VCaP (cell line): Measurements from ENCODE around the gene STK25.

Source experiments
- H3K27ac ChIP-seq: fragments of 450-650 bp; 2 replicates; pipeline ENCODE4 v1.5.1; 2017
- CTCF ChIP-seq: fragments of 450-650 bp; conservative IDR thresholded peaks from 2 replicates; pipeline ENCODE4 v1.5.1; 2017; ENCODE audit warnings: mild to moderate bottlenecking, moderate library complexity

STK25 gene

DNA sequence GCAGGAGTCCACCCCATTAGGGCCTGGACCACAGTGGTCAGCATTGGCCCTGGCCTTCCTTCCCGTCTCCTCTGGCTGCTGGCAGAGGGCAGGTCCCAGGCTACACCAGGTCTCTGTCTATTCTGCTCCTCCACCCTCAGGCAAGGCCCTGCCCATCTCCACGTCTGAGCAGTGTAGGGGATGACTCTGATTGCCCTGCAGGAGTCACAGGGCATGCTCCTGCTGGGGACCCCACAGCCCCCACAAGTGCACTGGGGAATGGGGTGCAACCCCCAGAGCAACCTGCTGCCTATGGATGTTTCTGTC is 40.0 kb downstream of the STK25 start:
- no peak for TF ChIP-seq CTCF
- H3K27ac ChIP-seq = no peak overlapping the region

DNA sequence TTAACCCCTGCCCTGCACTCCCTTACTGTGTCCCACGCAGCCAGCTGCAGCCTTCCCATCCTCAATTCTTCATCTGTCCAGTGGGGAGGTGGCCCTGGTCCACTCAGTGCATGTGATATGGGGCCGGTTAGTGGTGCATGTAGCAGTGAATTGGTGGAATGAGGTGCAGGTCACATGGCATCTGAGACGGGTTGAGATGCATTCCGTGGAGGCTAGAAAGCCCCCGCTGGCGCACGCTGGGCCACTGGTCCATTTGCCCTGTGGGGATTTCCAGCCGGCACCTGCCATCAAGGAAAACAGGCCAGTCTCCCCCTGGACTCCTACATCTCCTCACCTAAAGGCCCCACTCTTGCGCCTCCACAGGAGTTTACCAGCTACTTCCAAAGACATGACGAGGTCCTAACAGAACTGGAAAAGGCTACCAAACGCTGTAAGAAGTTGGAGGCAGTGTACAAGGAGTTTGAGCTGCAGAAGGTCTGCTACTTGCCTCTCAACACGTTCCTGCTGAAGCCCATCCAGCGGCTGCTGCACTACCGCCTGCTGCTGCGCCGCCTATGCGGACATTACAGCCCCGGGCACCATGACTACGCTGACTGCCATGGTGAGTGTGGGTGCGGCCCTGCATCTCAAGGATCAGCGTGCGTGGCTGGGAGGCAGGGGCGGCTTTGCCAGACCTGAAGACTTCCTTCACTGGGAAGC is 40.5 kb downstream of the STK25 start:
- H3K27ac ChIP-seq = no peak overlapping the region
- no peak for TF ChIP-seq CTCF

GRCh38 chr2:241466230-241466629 is 42.2 kb downstream of the STK25 start:
- H3K27ac ChIP-seq = no peak overlapping the region
- TF ChIP-seq CTCF = no peak

GRCh38 chr2:241465543-241465942 is 42.8 kb downstream of the STK25 start:
- no peak for TF ChIP-seq CTCF
- H3K27ac ChIP-seq = no peak overlapping the region; the same call in 1 of the 2 replicates

GRCh38 chr2:241463276-241464135 is 44.9 kb downstream of the STK25 start:
- TF ChIP-seq CTCF = no peak
- H3K27ac ChIP-seq = peak overlapping the region; percentile 99

DNA sequence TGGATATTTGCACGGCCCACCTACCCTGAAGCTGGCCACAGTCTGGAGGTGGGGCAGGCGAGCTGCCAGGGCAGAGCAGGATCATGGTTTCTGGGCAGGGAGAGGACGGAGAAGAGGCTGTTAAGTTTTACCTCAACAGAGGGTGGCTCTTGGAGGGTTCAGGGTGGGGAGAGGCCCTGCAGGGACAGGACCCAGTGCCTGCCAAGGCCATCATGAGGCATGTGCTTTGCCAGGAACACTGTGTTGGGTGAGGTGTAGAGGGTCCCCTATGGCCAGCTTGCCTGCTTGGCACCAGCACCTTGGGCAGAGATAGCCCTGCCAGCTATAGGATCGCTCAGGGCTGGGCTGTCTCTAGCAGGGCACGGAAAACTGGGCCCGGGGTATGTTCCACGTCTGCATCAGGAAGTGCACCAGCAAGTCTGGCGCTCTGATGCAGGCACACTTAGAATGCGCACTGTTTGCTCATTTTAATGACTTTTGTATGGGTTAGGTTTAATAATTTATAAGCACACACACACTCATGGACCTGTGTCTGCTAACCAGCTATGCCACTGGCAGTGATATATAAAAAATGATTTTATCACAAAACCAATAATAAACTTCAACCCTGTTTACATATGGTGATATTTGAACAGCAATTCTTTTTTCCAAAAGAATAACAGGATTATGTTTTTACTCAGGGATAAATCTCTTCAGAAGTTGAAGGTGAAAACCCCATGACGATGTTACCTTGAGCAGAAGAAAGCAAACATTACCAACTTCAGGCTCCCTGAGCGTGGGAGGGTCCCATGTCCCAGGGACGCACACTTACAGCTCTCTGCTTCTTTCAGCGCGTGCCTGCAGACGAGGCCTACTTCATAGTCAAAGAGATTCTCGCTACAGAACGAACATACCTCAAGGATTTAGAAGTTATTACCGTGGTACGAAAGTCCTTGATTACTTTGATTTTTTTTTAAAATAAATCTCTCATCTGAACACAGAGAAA is 46.4 kb downstream of the STK25 start:
- peak overlapping the region; percentile 99 for H3K27ac ChIP-seq
- no peak for TF ChIP-seq CTCF

GRCh38 chr2:241460631-241461030 is 47.8 kb downstream of the STK25 start:
- TF ChIP-seq CTCF = no peak
- H3K27ac ChIP-seq = peak overlapping the region; percentile 99
